ENCODE results near the gene ZNF547.
"Not testable (repeated sequence)": the region's sequence is repeated elsewhere in the genome, so short reads cannot be mapped to it uniquely, and the experiment has no call there.

Gene ZNF547

GRCh38 chr19:57351867-57352266, 11.5 kb upstream of the ZNF547 start:
- Mint-ChIP-seq H3K36me3 (ENCODE audit: low read depth) (peaks cover 61% of the 10 kb centered on the region), H3K4me3 (peak overlapping the region; percentile 94), H3K4me1 (ENCODE audit: low read depth) (peaks cover 26% of the 10 kb centered on the region), H3K9me3 (peaks cover 58% of the 10 kb centered on the region), H3K27ac (peak overlapping the region; percentile 91), H3K27me3 (ENCODE audit: low read depth) (no peaks in the 10 kb centered on the region)

GRCh38 chr19:57355916-57356315, 7.4 kb upstream of the ZNF547 start:
- H3K27me3 Mint-ChIP-seq (ENCODE audit: low read depth) = no peaks in the 10 kb centered on the region
- no peak overlapping the region for H3K27ac Mint-ChIP-seq
- H3K4me3 Mint-ChIP-seq = no peak overlapping the region
- H3K9me3 Mint-ChIP-seq = peaks cover 80% of the 10 kb centered on the region
- peaks cover 82% of the 10 kb centered on the region for H3K36me3 Mint-ChIP-seq (ENCODE audit: low read depth)
- peaks cover 21% of the 10 kb centered on the region for H3K4me1 Mint-ChIP-seq (ENCODE audit: low read depth)

GRCh38 chr19:57357406-57357805, 5.9 kb upstream of the ZNF547 start:
- H3K4me3 Mint-ChIP-seq = no peak overlapping the region
- peaks cover 82% of the 10 kb centered on the region for H3K9me3 Mint-ChIP-seq
- H3K4me1 Mint-ChIP-seq (ENCODE audit: low read depth) = peaks cover 9% of the 10 kb centered on the region
- no peak overlapping the region for H3K27ac Mint-ChIP-seq
- peaks cover 71% of the 10 kb centered on the region for H3K36me3 Mint-ChIP-seq (ENCODE audit: low read depth)
- H3K27me3 Mint-ChIP-seq (ENCODE audit: low read depth) = no peaks in the 10 kb centered on the region

GRCh38 chr19:57359300-57359699, 4.1 kb upstream of the ZNF547 start:
- Mint-ChIP-seq H3K36me3 (ENCODE audit: low read depth) (peaks cover 62% of the 10 kb centered on the region), H3K27me3 (ENCODE audit: low read depth) (no peaks in the 10 kb centered on the region), H3K9me3 (peaks cover 85% of the 10 kb centered on the region)

GRCh38 chr19:57362419-57362818, 932 bp upstream of the ZNF547 start:
- Mint-ChIP-seq H3K36me3 (ENCODE audit: low read depth) (peaks cover 30% of the 10 kb centered on the region), H3K27ac (no peak overlapping the region), H3K9me3 (peaks cover 61% of the 10 kb centered on the region), H3K27me3 (ENCODE audit: low read depth) (no peaks in the 10 kb centered on the region), H3K4me3 (no peak overlapping the region), H3K4me1 (ENCODE audit: low read depth) (peaks cover 15% of the 10 kb centered on the region)

More at GRCh38 chr19:57359300-57359699, 4.1 kb upstream of the ZNF547 start:
- Mint-ChIP-seq H3K4me1 (ENCODE audit: low read depth) (peaks cover 15% of the 10 kb centered on the region), H3K27ac (no peak overlapping the region), H3K4me3 (no peak overlapping the region)

GRCh38 chr19:57363688-57364181, 384 bp downstream of the ZNF547 start:
- Mint-ChIP-seq H3K27me3 (ENCODE audit: low read depth) (no peaks in the 10 kb centered on the region), H3K9me3 (peaks cover 59% of the 10 kb centered on the region), H3K4me3 (peak overlapping the region; percentile 92), H3K27ac (peak overlapping the region; percentile 96), H3K4me1 (ENCODE audit: low read depth) (peaks cover 15% of the 10 kb centered on the region), H3K36me3 (ENCODE audit: low read depth) (peaks cover 21% of the 10 kb centered on the region)

GRCh38 chr19:57366776-57367175, 3.4 kb downstream of the ZNF547 start:
- peaks cover 53% of the 10 kb centered on the region for H3K9me3 Mint-ChIP-seq
- H3K4me3 Mint-ChIP-seq = no peak overlapping the region
- no peak overlapping the region for H3K27ac Mint-ChIP-seq
- H3K4me1 Mint-ChIP-seq (ENCODE audit: low read depth) = peaks cover 17% of the 10 kb centered on the region
- no peaks in the 10 kb centered on the region for H3K27me3 Mint-ChIP-seq (ENCODE audit: low read depth)
- peaks cover 28% of the 10 kb centered on the region for H3K36me3 Mint-ChIP-seq (ENCODE audit: low read depth)

GRCh38 chr19:57374179-57374578, 10.8 kb downstream of the ZNF547 start:
- Mint-ChIP-seq H3K4me3 (no peak overlapping the region), H3K4me1 (ENCODE audit: low read depth) (peaks cover 1% of the 10 kb centered on the region), H3K27me3 (ENCODE audit: low read depth) (no peaks in the 10 kb centered on the region)

GRCh38 chr19:57374647-57375046, 11.3 kb downstream of the ZNF547 start:
- not testable (repeated sequence) for H3K4me3 Mint-ChIP-seq; H3K4me1 Mint-ChIP-seq (ENCODE audit: low read depth); H3K27me3 Mint-ChIP-seq (ENCODE audit: low read depth); H3K27ac Mint-ChIP-seq
- H3K9me3 Mint-ChIP-seq = peaks cover 76% of the 10 kb centered on the region
- peaks cover 71% of the 10 kb centered on the region for H3K36me3 Mint-ChIP-seq (ENCODE audit: low read depth)

More at GRCh38 chr19:57374179-57374578, 10.8 kb downstream of the ZNF547 start:
- H3K36me3 Mint-ChIP-seq (ENCODE audit: low read depth) = peaks cover 69% of the 10 kb centered on the region
- H3K27ac Mint-ChIP-seq = no peak overlapping the region
- peaks cover 76% of the 10 kb centered on the region for H3K9me3 Mint-ChIP-seq

- Mint-ChIP-seq H3K4me1 (ENCODE audit: low read depth) (no peaks in the 10 kb centered on the region), H3K27ac (no peak overlapping the region), H3K9me3 (peaks cover 81% of the 10 kb centered on the region), H3K4me3 (no peak overlapping the region), H3K36me3 (ENCODE audit: low read depth) (peaks cover 67% of the 10 kb centered on the region), H3K27me3 (ENCODE audit: low read depth) (no peaks in the 10 kb centered on the region)
Observed at GRCh38 chr19:57376151-57376550, 12.8 kb downstream of the ZNF547 start.

- no peaks in the 10 kb centered on the region for H3K4me1 Mint-ChIP-seq (ENCODE audit: low read depth)
- H3K4me3 Mint-ChIP-seq = no peak overlapping the region
- H3K27me3 Mint-ChIP-seq (ENCODE audit: low read depth) = no peaks in the 10 kb centered on the region
- peaks cover 72% of the 10 kb centered on the region for H3K9me3 Mint-ChIP-seq
- H3K27ac Mint-ChIP-seq = no peak overlapping the region
- H3K36me3 Mint-ChIP-seq (ENCODE audit: low read depth) = peaks cover 55% of the 10 kb centered on the region
Observed at GRCh38 chr19:57377498-57378146, 14.3 kb downstream of the ZNF547 start.

GRCh38 chr19:57380923-57381322, 17.6 kb downstream of the ZNF547 start:
- H3K36me3 Mint-ChIP-seq (ENCODE audit: low read depth) = peaks cover 29% of the 10 kb centered on the region
- H3K27me3 Mint-ChIP-seq (ENCODE audit: low read depth) = no peaks in the 10 kb centered on the region
- no peak overlapping the region for H3K27ac Mint-ChIP-seq

GRCh38 chr19:57382806-57383488, 19.6 kb downstream of the ZNF547 start:
- no peaks in the 10 kb centered on the region for H3K27me3 Mint-ChIP-seq (ENCODE audit: low read depth)
- H3K36me3 Mint-ChIP-seq (ENCODE audit: low read depth) = peaks cover 16% of the 10 kb centered on the region
- H3K4me3 Mint-ChIP-seq = no peak overlapping the region
- no peak overlapping the region for H3K27ac Mint-ChIP-seq
- H3K9me3 Mint-ChIP-seq = peaks cover 64% of the 10 kb centered on the region
- H3K4me1 Mint-ChIP-seq (ENCODE audit: low read depth) = no peaks in the 10 kb centered on the region

More at GRCh38 chr19:57380923-57381322, 17.6 kb downstream of the ZNF547 start:
- Mint-ChIP-seq H3K4me1 (ENCODE audit: low read depth) (no peaks in the 10 kb centered on the region), H3K9me3 (peaks cover 69% of the 10 kb centered on the region), H3K4me3 (no peak overlapping the region)

- H3K27me3 Mint-ChIP-seq (ENCODE audit: low read depth) = no peaks in the 10 kb centered on the region
- H3K4me3 Mint-ChIP-seq = peak overlapping the region; percentile 98
- H3K9me3 Mint-ChIP-seq = peaks cover 53% of the 10 kb centered on the region
- H3K27ac Mint-ChIP-seq = peak overlapping the region; percentile 96
- peaks cover 31% of the 10 kb centered on the region for H3K36me3 Mint-ChIP-seq (ENCODE audit: low read depth)
- peaks cover 20% of the 10 kb centered on the region for H3K4me1 Mint-ChIP-seq (ENCODE audit: low read depth)
Observed at GRCh38 chr19:57389194-57389729, 25.9 kb downstream of the ZNF547 start.

All from T-helper 1 cell treated with Interleukin-12 subunit alpha and Interleukin-12 subunit beta and Interleukin-4 antibody, amounts not matched to agents 30 μg/mL and 1 μg/mL, for 36 hours (primary cell).